KG1 (cell line): ENCODE measurements around the gene PAPSS1.
"Not testable (repeated sequence)": the region's sequence is repeated elsewhere in the genome, so short reads cannot be mapped to it uniquely, and the experiment has no call there.

Source experiments
- DNase-seq: peaks from one replicate; lab custom pipeline; 2025; lab: John Stamatoyannopoulos, UW

PAPSS1 gene

GRCh38 chr4:107719922-107720722 lies at the start of gene PAPSS1:
PAPSS1 (minus strand) TSS chr4:107720234; CDS start chr4:107720179, 55 bp downstream.
- peak; percentile 95 for DNase-seq

- DNase-seq, result no peak
Measured at GRCh38 chr4:107760281-107760947, 40.4 kb upstream of the PAPSS1 start.

DNA sequence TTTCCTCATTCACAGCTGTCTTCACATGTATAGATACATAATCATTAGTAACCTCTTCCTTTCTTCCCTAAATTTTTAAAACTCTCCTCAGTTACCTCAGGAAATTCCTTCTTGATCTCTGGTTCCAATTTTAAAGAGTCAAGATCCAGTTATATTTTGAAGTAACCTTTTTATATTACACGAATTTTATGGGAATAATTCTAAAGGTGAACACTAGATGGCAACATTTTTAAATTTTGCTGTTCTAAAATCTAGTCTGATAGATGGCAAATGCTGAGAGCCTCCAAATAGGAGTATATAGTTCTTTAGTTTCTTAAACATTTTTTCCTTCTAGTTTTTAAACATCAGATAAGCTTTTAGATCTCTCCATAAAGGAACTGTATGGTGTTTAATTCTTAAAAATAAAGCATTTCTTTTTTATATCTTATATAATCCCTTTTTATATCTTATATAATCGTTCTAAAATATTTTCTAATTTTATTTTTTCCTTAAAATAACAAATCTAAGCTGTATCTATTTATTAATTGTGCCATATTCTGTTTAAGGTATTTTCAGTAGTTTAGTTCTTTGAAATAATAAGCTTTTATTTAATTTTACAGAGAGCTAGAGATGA lies 37.9 kb upstream of the PAPSS1 start:
- DNase-seq, result no peak

GRCh38 chr4:107757283-107757682 lies 37.2 kb upstream of the PAPSS1 start:
- DNase-seq, result no peak

DNA sequence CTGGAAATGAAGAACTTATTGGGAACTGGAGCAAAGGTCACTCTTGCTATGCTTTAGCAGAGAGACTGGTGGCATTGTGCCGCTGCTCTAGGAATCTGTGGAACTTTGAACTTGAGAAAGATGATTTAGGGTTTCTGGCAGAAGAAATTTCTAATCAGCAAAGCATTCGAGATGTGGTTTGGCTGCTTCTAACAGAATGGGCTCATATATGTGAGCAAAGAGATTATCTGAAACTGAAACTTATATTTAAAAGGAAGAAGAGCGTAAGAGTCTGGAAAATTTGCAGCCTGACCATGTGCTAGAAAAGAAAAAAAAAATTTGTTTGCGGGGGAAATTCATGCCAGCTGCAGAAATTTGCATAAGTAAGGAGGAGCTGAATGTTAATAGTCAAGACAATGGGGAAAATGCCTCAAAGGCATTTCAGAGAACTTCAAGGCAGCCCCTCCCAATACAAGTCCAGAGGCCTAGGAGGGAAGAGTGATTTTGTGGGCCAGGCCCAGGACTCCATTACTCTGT lies 35.9 kb upstream of the PAPSS1 start:
- no peak for DNase-seq

DNA sequence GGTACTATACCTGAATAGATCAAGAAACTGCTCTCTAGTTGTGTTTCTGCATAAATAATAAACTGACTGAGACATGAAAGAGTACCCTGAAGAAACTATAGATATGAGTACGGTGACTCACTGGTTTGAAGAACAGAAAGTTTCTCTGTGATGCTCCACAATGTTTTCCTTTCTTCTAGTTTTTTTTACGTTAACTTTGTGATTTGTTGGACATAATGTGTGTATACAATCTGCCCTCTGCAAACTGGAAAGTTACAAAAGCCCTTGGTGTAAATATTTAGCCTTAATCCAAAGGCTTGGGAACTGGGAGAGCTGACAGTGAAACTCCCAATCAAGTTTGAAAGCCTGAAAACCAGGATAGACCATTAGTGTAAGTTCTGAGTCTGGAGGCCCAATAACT lies 31.6 kb upstream of the PAPSS1 start:
- DNase-seq, result no peak

- DNase-seq, result no peak
Measured at GRCh38 chr4:107747748-107748486, 27.9 kb upstream of the PAPSS1 start.

GRCh38 chr4:107746161-107746560 lies 26.1 kb upstream of the PAPSS1 start:
- no peak for DNase-seq

- DNase-seq, result no peak
Measured at GRCh38 chr4:107744532-107744931, 24.5 kb upstream of the PAPSS1 start.

GRCh38 chr4:107743532-107743931 lies 23.5 kb upstream of the PAPSS1 start:
- no peak for DNase-seq

GRCh38 chr4:107742791-107743190 lies 22.8 kb upstream of the PAPSS1 start:
- DNase-seq, result no peak

GRCh38 chr4:107742196-107742595 lies 22.2 kb upstream of the PAPSS1 start:
- no peak for DNase-seq

DNA sequence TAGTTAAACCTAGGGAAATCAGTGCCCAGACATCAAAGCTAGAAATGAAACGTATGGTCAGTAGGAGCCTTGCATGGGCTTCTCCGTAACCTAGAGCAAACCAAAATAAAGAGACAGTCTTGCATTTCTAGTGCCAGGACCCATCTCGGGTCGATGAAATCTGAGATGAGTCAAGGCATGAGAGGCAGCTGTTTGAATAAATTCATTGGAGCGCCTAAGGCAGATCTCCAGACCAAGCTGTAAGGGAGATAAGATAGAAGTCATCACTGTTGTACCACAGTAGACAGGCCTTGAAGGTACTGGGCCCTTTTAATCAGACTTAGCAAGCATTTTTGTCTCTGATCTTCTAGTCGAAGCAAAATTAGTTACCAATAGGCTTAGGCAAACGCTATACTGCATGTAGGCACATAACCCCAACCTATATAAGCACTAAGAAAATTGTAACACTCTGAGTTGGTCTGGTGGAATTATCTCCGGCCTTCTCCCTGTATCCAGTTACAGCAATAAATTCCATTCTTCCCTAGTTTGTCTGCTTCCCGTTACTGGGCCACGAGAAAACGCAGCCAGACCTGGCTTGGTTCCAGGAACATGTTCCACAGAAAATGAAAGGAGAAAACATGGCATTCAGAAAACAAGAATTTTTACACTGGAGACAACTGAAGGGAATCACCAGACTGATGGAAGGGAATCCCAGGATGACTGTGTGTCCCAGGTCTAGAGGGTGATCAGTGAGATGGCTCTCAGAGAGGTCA lies 21.1 kb upstream of the PAPSS1 start:
- no peak for DNase-seq

DNA sequence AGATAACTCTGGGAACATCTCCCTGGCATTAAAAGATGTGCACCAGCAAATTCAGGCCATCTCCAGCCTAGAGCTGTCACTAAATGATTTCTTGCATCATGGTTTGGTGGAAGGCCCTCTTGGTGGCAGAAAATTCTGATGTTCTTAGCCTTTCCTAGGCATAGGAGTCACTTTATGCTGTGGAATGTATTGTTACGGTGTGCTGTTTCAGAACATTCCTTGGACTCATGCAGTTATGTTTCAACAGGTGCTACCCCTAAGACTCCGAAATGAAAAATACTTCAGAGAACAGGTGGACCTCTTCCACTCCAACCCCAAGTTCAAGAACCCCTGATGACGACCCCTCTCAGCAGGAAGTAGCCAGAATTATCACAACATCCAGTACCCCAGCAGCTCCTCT lies 20.3 kb upstream of the PAPSS1 start:
- DNase-seq, result no peak

GRCh38 chr4:107737450-107737849 lies 17.4 kb upstream of the PAPSS1 start:
- DNase-seq, result no peak

- peak; percentile 15 for DNase-seq
Measured at GRCh38 chr4:107736924-107737448, 17.0 kb upstream of the PAPSS1 start.

DNA sequence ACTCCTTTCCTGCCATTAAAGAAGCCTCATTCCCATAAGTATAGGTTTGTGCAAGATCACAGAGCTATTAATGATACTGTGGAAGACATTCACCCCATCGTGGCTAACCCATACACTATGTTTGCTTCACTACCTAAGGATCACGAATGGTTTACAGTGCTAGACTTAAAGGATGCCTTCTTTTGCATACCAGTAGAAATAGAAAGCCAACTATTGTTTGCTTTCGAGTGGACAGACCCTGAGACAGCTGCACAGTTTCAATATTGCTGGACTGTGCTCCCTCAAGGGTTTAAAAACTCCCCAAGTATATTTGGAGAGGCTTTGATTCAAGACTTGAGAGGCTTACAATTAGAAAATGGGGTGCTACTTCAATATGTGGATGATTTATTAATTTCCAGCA lies 16.0 kb upstream of the PAPSS1 start:
- no peak for DNase-seq

DNA sequence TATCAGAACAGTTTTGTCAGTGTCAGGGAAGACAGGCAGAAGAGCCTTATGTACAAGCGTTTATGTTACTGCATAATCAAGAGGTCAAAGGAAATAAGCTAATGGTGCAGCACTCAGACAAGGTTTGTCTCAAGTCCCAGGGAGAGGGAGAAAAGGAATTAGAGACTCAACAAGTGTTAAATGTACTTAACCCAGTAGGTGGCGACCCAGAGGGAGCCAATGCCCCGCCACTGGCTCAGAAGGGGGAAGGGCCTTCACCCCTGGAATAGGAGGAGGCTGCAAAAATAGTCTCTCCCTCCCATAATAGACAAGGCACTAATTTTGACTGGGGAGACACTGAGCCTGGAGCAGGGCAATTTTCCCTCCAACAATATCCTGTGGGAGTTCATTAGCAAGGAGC lies 14.1 kb upstream of the PAPSS1 start:
- DNase-seq, result no peak

DNA sequence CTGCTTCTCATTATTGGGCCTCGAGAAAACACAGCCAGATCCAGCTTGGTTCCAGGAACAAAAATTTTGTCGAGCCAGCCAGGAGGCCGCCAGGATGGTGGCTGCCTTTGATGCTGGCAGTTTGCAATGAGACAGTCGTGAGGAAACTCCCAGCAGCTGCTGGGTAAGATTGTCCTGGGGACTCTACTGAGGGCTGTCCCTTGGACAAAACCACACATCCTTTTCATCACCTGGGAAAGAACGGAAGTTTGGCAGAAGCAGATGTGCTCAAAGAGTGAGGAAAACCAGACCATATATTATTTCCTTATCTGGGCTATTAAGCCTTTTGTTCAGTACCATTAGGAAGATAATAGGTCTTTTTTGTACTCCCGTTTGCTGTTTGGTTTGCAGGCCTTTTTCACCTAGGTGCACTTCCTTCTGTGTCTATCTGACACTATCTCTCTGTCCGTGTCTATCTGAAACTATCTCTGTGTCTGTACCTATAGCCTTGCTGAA lies 13.4 kb upstream of the PAPSS1 start:
- DNase-seq, result no peak

- DNase-seq, result not testable (repeated sequence)
Measured at GRCh38 chr4:107729050-107729449, 9.0 kb upstream of the PAPSS1 start.
